Uterus (tissue), 2 donors: Measurements from ENCODE around the gene ALOX5AP.

Source experiments
- POLR2A ChIP-seq, 2 donors: fragments of 450-650 bp; IDR thresholded peaks; one replicate each; pipeline ENCODE4 v1.6.1; 2016; ENCODE audit warnings: antibody characterized with exemption in 2 of 2, mild to moderate bottlenecking in 1 of 2, moderate library complexity in 1 of 2
- TF ChIP-seq, protein P1 (sequence below), 4 experiments: fragments of 200-600 bp in 2 of 4; fragments of 450-650 bp in 2 of 4; sonication (generic) in 2 of 4; IDR thresholded peaks; one replicate each; pipeline ENCODE4 v1.5.1; 2016 to 2019; ENCODE audit warnings: antibody characterized with exemption in 4 of 4, mild to moderate bottlenecking in 2 of 4, moderate library complexity in 1 of 4

DNA sequence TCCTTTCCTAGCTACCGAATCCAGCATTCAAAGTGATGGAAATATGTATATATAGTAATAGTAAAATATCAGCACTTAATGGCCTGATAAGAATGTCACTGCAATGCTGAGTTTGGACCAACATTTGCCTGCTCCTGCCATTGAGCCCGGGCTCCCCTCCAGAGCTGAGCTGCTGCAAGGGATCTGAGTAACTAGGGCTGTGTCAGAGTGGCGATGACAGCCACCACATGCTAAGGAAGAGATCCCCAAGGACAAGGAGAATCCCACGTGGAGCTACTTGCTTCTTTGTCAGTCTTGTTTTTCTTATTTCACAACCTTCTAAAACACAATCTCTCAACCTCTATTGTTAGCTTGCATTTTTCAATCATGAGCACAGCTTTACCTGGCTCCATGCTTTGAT, 19.5 kb upstream of the ALOX5AP start:
- TF ChIP-seq, protein P1, sequence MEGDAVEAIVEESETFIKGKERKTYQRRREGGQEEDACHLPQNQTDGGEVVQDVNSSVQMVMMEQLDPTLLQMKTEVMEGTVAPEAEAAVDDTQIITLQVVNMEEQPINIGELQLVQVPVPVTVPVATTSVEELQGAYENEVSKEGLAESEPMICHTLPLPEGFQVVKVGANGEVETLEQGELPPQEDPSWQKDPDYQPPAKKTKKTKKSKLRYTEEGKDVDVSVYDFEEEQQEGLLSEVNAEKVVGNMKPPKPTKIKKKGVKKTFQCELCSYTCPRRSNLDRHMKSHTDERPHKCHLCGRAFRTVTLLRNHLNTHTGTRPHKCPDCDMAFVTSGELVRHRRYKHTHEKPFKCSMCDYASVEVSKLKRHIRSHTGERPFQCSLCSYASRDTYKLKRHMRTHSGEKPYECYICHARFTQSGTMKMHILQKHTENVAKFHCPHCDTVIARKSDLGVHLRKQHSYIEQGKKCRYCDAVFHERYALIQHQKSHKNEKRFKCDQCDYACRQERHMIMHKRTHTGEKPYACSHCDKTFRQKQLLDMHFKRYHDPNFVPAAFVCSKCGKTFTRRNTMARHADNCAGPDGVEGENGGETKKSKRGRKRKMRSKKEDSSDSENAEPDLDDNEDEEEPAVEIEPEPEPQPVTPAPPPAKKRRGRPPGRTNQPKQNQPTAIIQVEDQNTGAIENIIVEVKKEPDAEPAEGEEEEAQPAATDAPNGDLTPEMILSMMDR (IDR thresholded peaks at IDR 0.05), result no peak
- no peak for TF ChIP-seq POLR2A (IDR thresholded peaks at IDR 0.05)
